Activated T-helper 2 cell treated with anti-CD3 and anti-CD28 coated beads, Interferon-gamma antibody, Interleukin-2, Interleukin-4, amounts not matched to agents 10 μg/mL and 5 μg/mL and 100 μg/mL, durations not matched to agents 14 hours and 24 hours and 36 hours (primary cell): Measurements from ENCODE around the gene PPP1R26. TPM values are rescaled to one million over a fixed set of nuclear protein-coding genes. Genes with fewer than 3 reads are reported as not detected.
"Not testable (repeated sequence)": the region's sequence is repeated elsewhere in the genome, so short reads cannot be mapped to it uniquely, and the experiment has no call there.

Source experiments
- DNase-seq: peaks from one replicate; pipeline ENCODE4 v3.0.0; 2021; ENCODE audit warnings: low spot score
- H3K27ac Mint-ChIP-seq: one replicate; pipeline ENCODE4 v1.8.0; 2021; ENCODE audit warnings: mixed read lengths
- H3K27me3 Mint-ChIP-seq: one replicate; pipeline ENCODE4 v1.8.0; 2021; ENCODE audit warnings: low read depth, mixed read lengths
- H3K36me3 Mint-ChIP-seq: one replicate; pipeline ENCODE4 v1.8.0; 2021; ENCODE audit warnings: low read depth, mixed read lengths
- H3K4me1 Mint-ChIP-seq: one replicate; pipeline ENCODE4 v1.8.0; 2021; ENCODE audit warnings: low read depth, mixed read lengths
- H3K4me3 Mint-ChIP-seq: one replicate; pipeline ENCODE4 v1.8.0; 2021; ENCODE audit warnings: low read depth, mild to moderate bottlenecking, moderate library complexity, mixed read lengths
- H3K9me3 Mint-ChIP-seq: one replicate; pipeline ENCODE4 v1.8.0; 2021; ENCODE audit warnings: mixed read lengths
- intact Hi-C: fragments of 100-400 bp; cut with micrococcal nuclease; formaldehyde crosslinking; loops from one replicate; pipeline ENCODE4 v1.15.1; 2023
- total RNA-seq: library from RNA; stranded (reverse); gene quantifications from 2 replicates; pipeline ENCODE4 v1.2.3, GENCODE V29; 2022

The PPP1R26 gene
- total RNA-seq = 2.2 and 2.3 TPM in 2 replicates

GRCh38 chr9:135479469-135480052 lies at the start of gene PPP1R26:
PPP1R26 (plus strand) TSS chr9:135479782; CDS start chr9:135484511, 4,729 bp downstream.
- intact Hi-C loops = no loop called here
- Mint-ChIP-seq H3K36me3 (peaks cover 3% of the 10 kb centered on the region), H3K27me3 (peaks cover 45% of the 10 kb centered on the region), H3K4me1 (peaks cover 3% of the 10 kb centered on the region), H3K9me3 (no peaks in the 10 kb centered on the region), H3K4me3 (peak within 1 kb of the TSS; percentile 84), H3K27ac (no peak within 1 kb of the TSS)
- no peak for DNase-seq

GRCh38 chr9:135437259-135437658 lies 42.3 kb upstream of the PPP1R26 start:
- Mint-ChIP-seq H3K4me3 (no peak overlapping the region), H3K4me1 (peaks cover 3% of the 10 kb centered on the region), H3K27me3 (peaks cover 4% of the 10 kb centered on the region), H3K27ac (no peak overlapping the region), H3K9me3 (no peaks in the 10 kb centered on the region), H3K36me3 (no peaks in the 10 kb centered on the region)
- intact Hi-C loops = no loop called here
- no peak for DNase-seq

- not testable (repeated sequence) for H3K9me3 Mint-ChIP-seq
These were observed 41.9 kb upstream of the PPP1R26 start for GRCh38 chr9:135437696-135438095.

GRCh38 chr9:135438581-135439232 lies 40.9 kb upstream of the PPP1R26 start:
- H3K36me3 Mint-ChIP-seq, H3K4me3 Mint-ChIP-seq, H3K4me1 Mint-ChIP-seq, H3K9me3 Mint-ChIP-seq, H3K27me3 Mint-ChIP-seq, H3K27ac Mint-ChIP-seq, intact Hi-C loops: not testable (repeated sequence)
- peak; percentile 23 for DNase-seq

More at GRCh38 chr9:135437696-135438095, 41.9 kb upstream of the PPP1R26 start:
- H3K4me1 Mint-ChIP-seq, intact Hi-C loops, H3K27me3 Mint-ChIP-seq, H3K27ac Mint-ChIP-seq, H3K4me3 Mint-ChIP-seq, DNase-seq, H3K36me3 Mint-ChIP-seq: not testable (repeated sequence)

- not testable (repeated sequence) for H3K27me3 Mint-ChIP-seq, H3K27ac Mint-ChIP-seq, H3K4me3 Mint-ChIP-seq
These were observed 40.1 kb upstream of the PPP1R26 start for GRCh38 chr9:135439514-135439913.

GRCh38 chr9:135439916-135440315 lies 39.7 kb upstream of the PPP1R26 start:
- H3K4me3 Mint-ChIP-seq = no peak overlapping the region
- no peaks in the 10 kb centered on the region for H3K36me3 Mint-ChIP-seq
- H3K4me1 Mint-ChIP-seq = peaks cover 3% of the 10 kb centered on the region
- no peak for DNase-seq
- H3K9me3 Mint-ChIP-seq = no peaks in the 10 kb centered on the region
- H3K27me3 Mint-ChIP-seq = peaks cover 8% of the 10 kb centered on the region
- H3K27ac Mint-ChIP-seq = no peak overlapping the region
- intact Hi-C loops = no loop called here

More at GRCh38 chr9:135439514-135439913, 40.1 kb upstream of the PPP1R26 start:
- H3K9me3 Mint-ChIP-seq, H3K36me3 Mint-ChIP-seq, DNase-seq, intact Hi-C loops, H3K4me1 Mint-ChIP-seq: not testable (repeated sequence)

- Mint-ChIP-seq H3K4me1 (peaks cover 3% of the 10 kb centered on the region), H3K36me3 (no peaks in the 10 kb centered on the region), H3K27ac (no peak overlapping the region), H3K9me3 (no peaks in the 10 kb centered on the region), H3K4me3 (no peak overlapping the region), H3K27me3 (peaks cover 8% of the 10 kb centered on the region)
- DNase-seq = no peak
- intact Hi-C loops = no loop called here
These were observed 39.0 kb upstream of the PPP1R26 start for GRCh38 chr9:135440620-135441019.

GRCh38 chr9:135441105-135442071 lies 38.2 kb upstream of the PPP1R26 start:
- DNase-seq, intact Hi-C loops, H3K27me3 Mint-ChIP-seq, H3K36me3 Mint-ChIP-seq, H3K27ac Mint-ChIP-seq, H3K4me1 Mint-ChIP-seq, H3K9me3 Mint-ChIP-seq, H3K4me3 Mint-ChIP-seq: not testable (repeated sequence)

GRCh38 chr9:135442075-135442474 lies 37.5 kb upstream of the PPP1R26 start:
- H3K4me3 Mint-ChIP-seq = no peak overlapping the region
- H3K36me3 Mint-ChIP-seq = no peaks in the 10 kb centered on the region
- no peaks in the 10 kb centered on the region for H3K9me3 Mint-ChIP-seq
- intact Hi-C loops = no loop called here
- no peak overlapping the region for H3K27ac Mint-ChIP-seq
- peaks cover 6% of the 10 kb centered on the region for H3K27me3 Mint-ChIP-seq
- no peak for DNase-seq
- peaks cover 3% of the 10 kb centered on the region for H3K4me1 Mint-ChIP-seq

- H3K4me3 Mint-ChIP-seq = no peak overlapping the region
- no peak overlapping the region for H3K27ac Mint-ChIP-seq
- no peaks in the 10 kb centered on the region for H3K36me3 Mint-ChIP-seq
- H3K9me3 Mint-ChIP-seq = no peaks in the 10 kb centered on the region
- H3K4me1 Mint-ChIP-seq = peaks cover 3% of the 10 kb centered on the region
- peaks cover 6% of the 10 kb centered on the region for H3K27me3 Mint-ChIP-seq
- no peak for DNase-seq
- intact Hi-C loops = no loop called here
These were observed 35.7 kb upstream of the PPP1R26 start for GRCh38 chr9:135443797-135444425.

GRCh38 chr9:135447126-135447525 lies 32.5 kb upstream of the PPP1R26 start:
- peaks cover 4% of the 10 kb centered on the region for H3K27me3 Mint-ChIP-seq
- no peaks in the 10 kb centered on the region for H3K9me3 Mint-ChIP-seq
- no peaks in the 10 kb centered on the region for H3K36me3 Mint-ChIP-seq
- H3K4me3 Mint-ChIP-seq = no peak overlapping the region
- intact Hi-C loops = no loop called here
- no peak for DNase-seq
- no peaks in the 10 kb centered on the region for H3K4me1 Mint-ChIP-seq
- no peak overlapping the region for H3K27ac Mint-ChIP-seq

GRCh38 chr9:135448663-135449100 lies 30.9 kb upstream of the PPP1R26 start:
- intact Hi-C loops = no loop called here
- Mint-ChIP-seq H3K4me1 (no peaks in the 10 kb centered on the region), H3K4me3 (no peak overlapping the region), H3K27ac (no peak overlapping the region), H3K27me3 (peaks cover 2% of the 10 kb centered on the region), H3K9me3 (no peaks in the 10 kb centered on the region), H3K36me3 (no peaks in the 10 kb centered on the region)
- DNase-seq = no peak
